Globus pallidus (tissue), 1 donor: ENCODE data around the gene ADCY7.
"Not testable (repeated sequence)": the region's sequence is repeated elsewhere in the genome, so short reads cannot be mapped to it uniquely, and the experiment has no call there.

Experiments used
- DNase-seq: peaks from one replicate; pipeline ENCODE4 v3.0.0-alpha.2; 2015; ENCODE audit warnings: low spot score

ADCY7 gene

DNA sequence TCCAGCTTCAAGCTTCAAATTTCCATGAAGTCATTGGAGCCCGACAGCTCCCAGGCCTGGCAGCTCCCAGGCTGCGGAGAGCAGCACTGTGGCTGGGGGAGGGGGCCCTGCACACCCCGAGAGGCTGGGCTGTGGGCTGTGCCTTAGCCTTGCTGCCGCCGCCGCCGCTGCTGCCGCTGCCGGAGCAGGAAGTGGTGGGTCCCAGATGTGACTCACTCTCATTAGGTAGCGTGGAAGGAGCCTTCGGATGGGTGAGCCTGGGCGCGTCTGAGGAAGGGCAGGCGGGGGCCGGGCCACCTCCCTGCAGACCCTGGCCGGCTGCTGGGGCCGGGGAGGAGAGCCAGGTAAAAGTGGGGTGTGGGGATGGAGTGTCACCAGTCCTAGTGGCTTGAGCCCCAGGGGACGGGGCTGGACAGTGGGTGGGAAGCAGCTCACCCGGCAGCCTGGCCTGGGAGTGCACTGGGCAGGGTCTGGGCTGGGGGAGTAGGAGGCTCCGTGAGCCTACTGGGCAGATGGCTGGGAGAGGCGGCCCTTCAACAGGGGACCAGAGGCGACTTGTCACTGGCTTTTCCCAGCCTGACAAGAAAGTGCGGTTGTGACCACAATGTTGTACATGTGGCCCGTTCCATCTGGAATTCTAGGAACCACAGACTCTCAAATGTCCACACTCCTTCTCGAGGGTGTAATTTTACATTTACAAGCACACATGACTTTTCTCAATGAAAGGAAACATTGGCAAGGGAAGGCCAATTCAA is at the start of gene ADCY7:
TSS of gene ADCY7 (plus strand) at position 215 of the 755 bp plus-strand sequence. CDS start 21,629 bp downstream, outside the sequence.
- no peak for DNase-seq

DNA sequence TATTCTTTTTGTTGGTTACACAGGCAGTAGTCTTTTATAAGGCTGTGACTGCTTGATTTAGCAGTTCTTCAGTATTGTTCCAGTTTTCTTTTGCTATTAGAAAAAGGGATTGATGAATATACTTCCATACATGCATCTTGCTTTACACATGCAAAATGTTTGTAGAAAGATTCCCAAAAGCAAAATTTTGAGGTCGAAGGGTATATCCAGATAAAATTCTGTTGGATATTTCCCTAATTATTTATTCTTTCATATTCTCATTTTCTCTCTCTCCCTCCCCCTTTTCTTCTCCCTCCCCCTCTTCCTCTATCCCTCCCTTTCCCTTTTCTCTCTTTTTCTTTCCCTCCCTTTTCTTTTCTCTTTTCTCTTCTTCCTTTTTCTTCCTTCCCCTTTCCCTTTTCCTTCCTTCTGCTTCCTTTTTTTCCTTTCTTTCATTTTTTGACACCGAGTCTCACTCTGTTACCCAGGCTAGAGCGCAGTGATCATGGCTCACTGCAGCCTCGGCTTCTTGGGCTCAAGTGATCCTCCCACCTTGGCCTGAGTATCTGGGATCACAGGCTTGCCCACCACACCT is 46.9 kb upstream of the ADCY7 start:
- no peak for DNase-seq

GRCh38 chr16:50224286-50224685 is 42.1 kb upstream of the ADCY7 start:
- DNase-seq = no peak

GRCh38 chr16:50227120-50227519 is 39.2 kb upstream of the ADCY7 start:
- DNase-seq = no peak

- no peak for DNase-seq
Observed at GRCh38 chr16:50227665-50228064, 38.7 kb upstream of the ADCY7 start.

GRCh38 chr16:50228364-50228868 is 37.9 kb upstream of the ADCY7 start:
- no peak for DNase-seq

- DNase-seq = no peak
Observed at GRCh38 chr16:50229149-50229726, 37.1 kb upstream of the ADCY7 start.

GRCh38 chr16:50234771-50235556 is 31.4 kb upstream of the ADCY7 start:
- no peak for DNase-seq

DNA sequence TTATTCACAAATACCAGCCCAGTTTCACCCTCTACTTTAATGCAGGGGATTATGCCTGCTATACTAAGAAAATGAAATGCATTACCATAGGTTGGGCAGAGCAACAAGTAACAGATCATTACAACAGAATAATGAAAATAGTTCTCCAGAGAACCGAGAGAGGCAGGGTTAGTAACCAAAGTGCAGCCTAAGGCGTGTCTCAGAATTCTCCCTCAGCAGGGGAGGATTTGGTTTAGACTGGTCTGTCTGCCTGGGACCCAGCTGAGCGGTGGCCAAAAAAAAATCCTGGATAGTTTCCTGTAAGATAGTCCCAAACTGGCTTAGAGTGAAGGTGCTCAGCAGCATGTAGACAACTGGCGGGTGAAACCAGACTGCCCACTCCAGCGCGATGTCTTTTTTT is 30.8 kb upstream of the ADCY7 start:
- DNase-seq = no peak

DNA sequence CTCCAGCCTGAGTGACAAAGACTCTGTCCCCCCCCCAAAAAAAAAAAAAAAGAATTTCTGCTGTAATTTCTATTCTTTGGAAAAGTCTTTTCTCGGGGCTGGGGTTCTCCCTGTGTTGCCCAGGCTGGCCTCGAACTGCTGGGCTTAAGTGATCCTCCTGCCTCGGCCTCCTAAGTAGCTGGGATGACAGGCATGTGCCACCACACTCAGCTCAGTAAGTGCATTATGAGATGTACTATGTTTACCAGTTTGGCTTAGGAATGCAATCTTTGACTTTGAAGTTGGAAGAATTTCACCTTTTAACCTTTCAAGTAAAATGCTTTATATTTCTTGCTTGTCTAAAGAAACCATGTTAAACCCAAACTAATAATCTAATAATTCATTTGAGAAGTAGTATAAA is 28.0 kb upstream of the ADCY7 start:
- DNase-seq = no peak

GRCh38 chr16:50238868-50239301 is 27.5 kb upstream of the ADCY7 start:
- no peak for DNase-seq

- DNase-seq = not testable (repeated sequence)
Observed at GRCh38 chr16:50243024-50243423, 23.3 kb upstream of the ADCY7 start.

DNA sequence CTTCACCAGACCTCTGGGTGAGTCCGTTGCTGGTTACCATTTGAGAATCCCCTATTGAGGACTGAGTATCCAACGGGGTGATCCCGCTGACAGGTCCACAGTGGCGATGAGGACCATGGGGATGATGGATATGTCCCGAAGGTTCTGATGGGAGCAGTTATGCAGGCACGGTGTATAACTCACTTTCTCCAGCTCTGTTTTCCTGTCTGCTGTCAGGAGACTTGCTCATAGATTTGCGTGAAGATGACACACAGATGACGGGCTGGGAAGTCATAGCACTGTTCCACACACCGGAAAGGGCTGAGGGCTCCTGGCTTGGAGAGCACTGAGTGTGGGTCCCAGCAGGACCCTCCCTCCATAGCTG is 22.2 kb upstream of the ADCY7 start:
- DNase-seq = no peak

DNA sequence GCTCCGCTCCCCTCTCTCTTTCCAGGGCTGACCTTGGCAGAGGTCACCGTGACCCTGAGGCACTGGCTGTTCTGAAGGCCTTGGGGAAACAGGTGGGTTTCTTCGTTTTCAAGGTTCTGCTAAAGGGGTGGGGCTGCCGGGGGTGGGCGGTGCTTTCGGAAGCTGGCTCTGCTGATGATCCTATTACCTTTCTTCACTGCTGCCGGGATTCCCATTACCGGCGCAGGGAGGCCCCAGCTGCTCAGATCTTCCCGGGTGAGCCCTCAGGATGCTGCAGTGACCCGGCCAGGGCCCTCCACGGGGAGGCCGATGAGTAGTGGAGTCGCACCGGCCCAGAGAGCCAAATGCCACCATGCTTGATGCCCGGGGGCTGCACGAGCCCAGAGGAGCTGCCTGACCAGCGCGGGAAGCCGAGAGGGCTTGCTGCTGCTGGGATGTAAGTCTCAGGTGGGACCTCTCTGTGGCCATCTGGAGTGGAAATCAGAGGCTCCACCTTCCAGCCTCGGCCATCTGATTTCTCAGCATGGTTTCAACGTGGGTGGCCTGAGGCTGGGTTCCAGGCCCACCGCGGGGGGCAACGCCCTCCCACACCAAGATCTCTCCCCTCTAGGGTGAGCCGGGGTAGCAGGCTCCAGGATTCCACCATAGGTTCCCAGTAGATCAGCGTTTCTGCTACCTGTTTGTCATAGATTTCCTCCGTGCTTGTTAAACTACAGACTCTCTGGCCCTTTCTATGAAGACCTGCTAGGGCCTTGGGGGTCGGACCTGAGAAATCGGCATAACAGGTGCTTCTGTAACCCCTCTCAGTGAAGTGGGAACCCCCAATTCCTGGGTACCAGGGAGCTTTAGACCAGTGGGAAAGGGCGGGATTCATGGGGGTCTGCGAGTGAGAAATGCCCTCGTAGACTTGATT is 21.6 kb upstream of the ADCY7 start:
- no peak for DNase-seq

DNA sequence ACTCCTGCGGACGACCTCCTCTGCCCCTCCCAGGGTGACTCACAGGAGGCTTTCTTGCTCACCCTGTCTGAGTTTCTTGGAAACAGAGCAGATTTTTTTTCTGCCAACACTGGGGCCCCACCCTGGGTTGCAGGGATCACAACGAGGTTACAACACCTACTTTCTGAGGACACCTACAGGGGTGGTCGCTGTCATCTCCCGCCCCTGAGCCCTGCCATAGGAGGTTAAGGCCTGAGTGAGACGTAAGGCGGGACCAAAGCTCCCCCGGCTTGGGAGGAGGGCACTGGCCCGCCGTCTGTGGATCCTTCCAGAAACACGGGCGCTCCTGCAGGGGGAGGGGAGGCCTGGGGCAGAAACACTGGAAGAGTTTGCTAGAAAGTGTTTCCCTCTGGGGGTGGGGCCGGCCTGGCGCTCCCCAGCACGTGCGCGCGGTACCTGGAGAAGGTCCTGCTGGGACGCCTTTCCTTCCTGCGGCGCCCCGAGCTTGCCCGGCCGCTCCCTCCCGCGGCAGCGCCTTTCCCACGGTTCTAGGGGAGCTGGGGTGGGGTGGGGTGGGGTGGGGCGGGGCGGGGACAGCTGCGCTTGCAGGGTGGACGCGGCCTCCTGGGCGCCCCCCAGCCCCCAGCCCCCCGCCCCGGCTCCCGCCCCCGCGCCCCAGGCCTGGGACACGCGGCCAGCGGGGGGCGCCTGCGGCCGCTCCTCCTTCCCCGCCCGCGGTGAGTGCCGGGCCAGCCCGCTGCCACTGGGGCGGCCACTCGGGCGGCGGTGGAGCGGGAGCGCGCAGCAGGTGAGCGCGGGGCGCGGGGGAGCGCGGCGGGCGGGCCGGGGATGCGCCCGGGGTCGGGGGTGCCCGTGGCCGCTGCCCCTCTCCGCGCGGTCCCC is 20.7 kb upstream of the ADCY7 start:
- no peak for DNase-seq

GRCh38 chr16:50246299-50247122 is 19.8 kb upstream of the ADCY7 start:
- no peak for DNase-seq

DNA sequence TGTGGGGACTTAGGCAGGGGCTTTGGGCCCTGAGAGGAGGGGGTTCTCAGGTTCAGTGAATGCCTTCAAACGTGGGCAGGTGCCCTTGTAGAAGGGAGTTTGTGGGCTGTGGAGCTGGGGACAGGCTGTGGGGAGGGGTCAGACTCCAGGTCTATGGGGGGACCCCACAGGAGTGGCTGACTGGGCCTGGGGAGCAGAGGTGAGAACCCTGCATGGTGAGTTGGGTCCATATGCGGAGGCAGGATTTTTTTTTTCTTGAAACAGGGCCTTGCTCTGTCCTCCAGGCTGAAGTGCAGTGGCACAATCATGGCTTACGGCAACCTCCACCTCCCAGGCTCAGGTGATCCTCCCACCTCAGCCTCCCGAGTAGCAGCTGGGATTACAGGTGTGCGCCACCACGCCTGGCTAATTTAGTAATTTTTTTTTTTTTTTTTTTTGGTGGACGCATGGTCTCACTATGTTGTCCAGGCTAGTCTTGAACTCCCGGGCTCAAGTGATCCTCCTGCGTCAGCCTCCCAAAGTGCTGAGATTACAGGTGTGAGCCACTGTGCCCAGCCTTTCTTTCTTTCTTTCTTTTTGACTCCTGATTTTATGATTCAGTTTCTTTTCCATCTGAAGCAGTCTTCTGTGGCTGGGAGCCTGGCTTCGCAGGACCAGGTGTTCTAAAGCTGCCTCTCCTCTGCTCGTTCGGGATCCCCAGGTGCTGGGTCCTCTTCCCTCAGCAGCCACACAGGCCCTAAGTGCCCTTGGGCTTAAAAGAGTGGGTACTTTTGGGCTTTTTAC is 19.0 kb upstream of the ADCY7 start:
- no peak for DNase-seq

DNA sequence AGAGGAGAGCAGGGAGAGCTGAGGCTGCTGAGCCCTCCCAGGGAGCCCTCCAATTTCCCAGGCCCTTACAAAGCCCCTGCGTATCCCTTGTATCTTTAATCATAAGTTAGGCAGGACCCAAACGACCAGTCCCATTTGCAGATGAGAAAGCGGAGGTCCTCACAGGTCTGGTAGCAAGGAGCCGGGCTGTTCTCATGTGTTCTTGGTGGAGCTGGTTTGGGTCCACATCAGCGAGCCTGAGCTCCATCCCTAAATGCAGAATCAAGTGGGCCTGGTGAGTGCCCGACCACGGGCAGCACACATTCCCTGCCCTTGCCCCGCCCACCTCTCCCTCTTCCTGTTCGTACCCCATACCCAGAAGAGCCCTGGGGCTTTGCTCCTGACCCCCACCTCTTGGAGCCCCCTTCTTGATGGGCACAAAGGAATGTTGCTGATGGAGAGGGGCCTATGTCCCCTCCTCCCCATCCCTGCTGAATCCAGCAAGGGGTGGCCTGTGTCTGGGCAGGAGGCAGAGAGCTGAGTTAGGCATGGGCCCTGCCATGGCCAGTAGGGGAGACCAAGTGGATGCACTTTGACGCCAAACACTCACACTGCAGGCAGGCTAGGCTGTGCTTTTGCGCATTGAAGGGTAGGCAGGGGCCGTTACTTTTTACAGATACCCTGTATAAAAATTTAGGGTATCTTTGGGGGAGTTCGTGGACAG is 18.3 kb upstream of the ADCY7 start:
- DNase-seq = no peak
